SK-N-SH (cell line): Measurements from ENCODE around the gene IFT27. TPM values are rescaled to one million over a fixed set of nuclear protein-coding genes. Genes with fewer than 3 reads are reported as not detected.

ENCODE experiments used
- CTCF ChIA-PET: fragments of 300-600, 350-600 bp; formaldehyde crosslinking; extraction: SDS; loops from one replicate; lab custom pipeline; 2021; lab: Yijun Ruan, JAX
- POLR2A ChIA-PET: fragments of 350-600 bp; sonication (Branson Sonifier 250); formaldehyde crosslinking; extraction: SDS; loops from one replicate; lab custom pipeline; 2020; ENCODE audit warnings: antibody characterized with exemption, inconsistent platforms; lab: Yijun Ruan, JAX
- DNase-seq: peaks from one replicate; pipeline ENCODE4 v3.0.0; 2012
- H2AFZ ChIP-seq: fragments of 200-600 bp; sonication (generic); 2 replicates; pipeline ENCODE4 v1.8.1; 2016; ENCODE audit warnings: antibody characterized with exemption, mild to moderate bottlenecking, low read depth
- H3F3A ChIP-seq: fragments of 200-600 bp; sonication (generic); replicated peaks from 2 replicates; pipeline ENCODE3; 2016; ENCODE audit warnings: antibody characterized with exemption, mild to moderate bottlenecking; ENCODE audit not compliant: insufficient read depth
- H3K27ac ChIP-seq, 2 experiments: fragments of 200-500 bp in 1 of 2; fragments of 200-600 bp in 1 of 2; sonication (Bioruptor generic) in 1 of 2; sonication (generic), shearing (Covaris generic) in 1 of 2; 2 replicates each; pipeline versions ENCODE4 v1.5.1 to v1.6.1; 2014 to 2016; ENCODE audit warnings: low read depth in 2 of 2, inconsistent platforms in 1 of 2, low read length in 1 of 2, mild to moderate bottlenecking in 1 of 2, mixed read lengths in 1 of 2
- H3K27me3 ChIP-seq: fragments of 200-600 bp; sonication (generic), shearing (Covaris generic); 2 replicates; pipeline ENCODE4 v1.6.1; 2016; ENCODE audit warnings: mixed run types; ENCODE audit not compliant: insufficient read depth
- H3K36me3 ChIP-seq, 2 experiments: fragments of 200-500 bp in 1 of 2; fragments of 200-600 bp in 1 of 2; sonication (Bioruptor generic) in 1 of 2; sonication (generic) in 1 of 2; replicated peaks in 1 of 2; 2 replicates each; pipeline versions ENCODE3 to v1.5.1; 2014 to 2016; ENCODE audit warnings: low read length in 1 of 2, mild to moderate bottlenecking in 1 of 2; ENCODE audit not compliant: insufficient read depth in 2 of 2, control insufficient read depth in 1 of 2
- H3K4me1 ChIP-seq, 2 experiments: fragments of 200-500 bp in 1 of 2; fragments of 200-600 bp in 1 of 2; sonication (Bioruptor generic) in 1 of 2; sonication (generic), shearing (Covaris generic) in 1 of 2; 2 replicates each; pipeline versions ENCODE4 v1.5.1 to v1.6.1; 2014 to 2016; ENCODE audit warnings: low read depth in 1 of 2, low read length in 1 of 2, mixed run types in 1 of 2; ENCODE audit not compliant: insufficient read depth in 2 of 2, control insufficient read depth in 1 of 2
- H3K4me2 ChIP-seq: fragments of 200-600 bp; sonication (generic), shearing (Covaris generic); 2 replicates; pipeline ENCODE4 v1.6.1; 2017; ENCODE audit warnings: mixed run types
- H3K4me3 ChIP-seq, 2 experiments: fragments of 200-500 bp in 1 of 2; fragments of 200-600 bp in 1 of 2; sonication (Bioruptor generic) in 1 of 2; sonication (generic), shearing (Covaris generic) in 1 of 2; 2 replicates each; pipeline versions ENCODE4 v1.5.1 to v1.8.1; 2014 to 2016; ENCODE audit warnings: low read depth in 2 of 2, inconsistent platforms in 1 of 2, low read length in 1 of 2, mild to moderate bottlenecking in 1 of 2, mixed read lengths in 1 of 2, moderate library complexity in 1 of 2
- H3K79me2 ChIP-seq: fragments of 200-600 bp; sonication (generic); 2 replicates; pipeline ENCODE4 v1.8.1; 2017; ENCODE audit warnings: mild to moderate bottlenecking; ENCODE audit not compliant: insufficient read depth
- H3K9ac ChIP-seq: fragments of 200-600 bp; sonication (generic); 2 replicates; pipeline ENCODE4 v1.6.1; 2017; ENCODE audit warnings: mixed run types
- H3K9me2 ChIP-seq: fragments of 200-600 bp; sonication (generic); 2 replicates; pipeline ENCODE4 v1.6.1; 2017; ENCODE audit warnings: mixed run types
- H3K9me3 ChIP-seq: fragments of 200-600 bp; sonication (generic); 2 replicates; pipeline ENCODE4 v1.6.1; 2017; ENCODE audit warnings: mixed run types, mild to moderate bottlenecking, moderate library complexity
- H4K20me1 ChIP-seq: fragments of 200-600 bp; sonication (generic); 2 replicates; pipeline ENCODE4 v1.6.1; 2017; ENCODE audit warnings: mild to moderate bottlenecking, mixed run types; ENCODE audit not compliant: insufficient read depth
- CHD2 ChIP-seq: fragments of 150-350 bp; IDR thresholded peaks from 2 replicates; pipeline ENCODE4 v1.6.1; 2018; ENCODE audit warnings: low read length; ENCODE audit not compliant: partially characterized antibody
- EZH2phosphoT487 ChIP-seq: fragments of 200-600 bp; sonication (generic); IDR thresholded peaks from 2 replicates; pipeline ENCODE4 v1.6.1; 2017; ENCODE audit warnings: low read depth, mixed run types, mild to moderate bottlenecking, antibody characterized with exemption, moderate library complexity, borderline replicate concordance
- MEF2A ChIP-seq: IDR thresholded peaks from 2 replicates; pipeline ENCODE4 v1.4.0; 2012; ENCODE audit warnings: low read depth, borderline replicate concordance
- NRF1 ChIP-seq: IDR thresholded peaks from 2 replicates; pipeline ENCODE4 v1.6.1; 2012; ENCODE audit warnings: low read depth, mild to moderate bottlenecking, low read length
- TAF1 ChIP-seq: IDR thresholded peaks from 2 replicates; pipeline ENCODE4 v1.6.1; 2012; ENCODE audit warnings: low read depth, mild to moderate bottlenecking, low read length, moderate library complexity, borderline replicate concordance
- TEAD4 ChIP-seq: IDR thresholded peaks from 2 replicates; pipeline ENCODE4 v1.4.0; 2012; ENCODE audit warnings: mild to moderate bottlenecking, borderline replicate concordance; ENCODE audit not compliant: insufficient read depth
- USF2 ChIP-seq: fragments of 150-350 bp; IDR thresholded peaks from 2 replicates; pipeline ENCODE4 v1.6.1; 2017; ENCODE audit warnings: antibody characterized with exemption, low read length, low read depth, borderline replicate concordance
- WGBS: methylation state at CpG from one replicate; pipeline ENCODE4 v1.1.6; 2017; ENCODE audit warnings: low lambda C conversion rate; 5-methylcytosine and 5-hydroxymethylcytosine counted together
- polyA plus RNA-seq, 3 experiments: library from polyadenylated mRNA; depleted of rRNA; stranded (reverse); fragments of >200 nt; gene quantifications; 2 replicates each; pipeline ENCODE4 v1.2.3, GENCODE V29; 2012

IFT27 gene
- polyA plus RNA-seq, 1 of the 3 experiments (the other 2 are of a cell fraction) = 29.4 TPM

GRCh38 chr22:36815558-36816338 lies 39.8 kb upstream of the IFT27 start:
- Histone ChIP-seq H3K36me3 (no peaks in the 10 kb centered on the region), H3K4me2 (no peak overlapping the region), H3K9ac (no peak overlapping the region), H3K4me3 (no peak overlapping the region), H3K27me3 (peaks cover 64% of the 10 kb centered on the region), H3F3A (no peaks in the 10 kb centered on the region), H3K27ac (no peak overlapping the region), H3K79me2 (no peaks in the 10 kb centered on the region), H3K9me3 (no peaks in the 10 kb centered on the region), H2AFZ (no peak overlapping the region), H4K20me1 (no peaks in the 10 kb centered on the region), H3K9me2 (no peaks in the 10 kb centered on the region), H3K4me1 (peaks cover 0 to 8% of the 10 kb centered on the region in 2 experiments; a peak in 1 of 4 replicates)
- no peak for TF ChIP-seq TAF1
- no peak for TF ChIP-seq MEF2A
- CTCF ChIA-PET = interaction anchor here (0.8 to 5.7 kb wide), 6 partner anchors 13 to 162 kb away, joined by 3 to 30 read pairs (median 4); no protein-coding TSS in a partner anchor
- WGBS = 43% methylated on average over 8 of the region's 8 CpGs
- DNase-seq = no peak
- POLR2A ChIA-PET = no interaction called here

- no peak overlapping the region for H2AFZ ChIP-seq
- H3K36me3 ChIP-seq = no peaks in the 10 kb centered on the region
- H3K9me3 ChIP-seq = no peaks in the 10 kb centered on the region
- H3K79me2 ChIP-seq = no peaks in the 10 kb centered on the region
- peaks cover 0 to 8% of the 10 kb centered on the region in 2 experiments; a peak in 1 of 4 replicates for H3K4me1 ChIP-seq
- CTCF ChIA-PET = interaction anchor here (1.3 kb wide), 1 partner anchor 41 kb away, joined by 7 read pairs; no protein-coding TSS in a partner anchor
- no peak for DNase-seq
- H3F3A ChIP-seq = no peaks in the 10 kb centered on the region
- peaks cover 59% of the 10 kb centered on the region for H3K27me3 ChIP-seq
- POLR2A ChIA-PET = no interaction called here
- H3K27ac ChIP-seq = no peak overlapping the region
- H3K4me2 ChIP-seq = no peak overlapping the region
- no peaks in the 10 kb centered on the region for H4K20me1 ChIP-seq
- no peak overlapping the region for H3K9ac ChIP-seq
- WGBS = 66% methylated on average over 10 of the region's 10 CpGs
- TF ChIP-seq USF2 = no peak
- TF ChIP-seq EZH2phosphoT487 = no peak
- TF ChIP-seq TEAD4 = no peak
- TF ChIP-seq CHD2 = no peak
- no peak for TF ChIP-seq NRF1
- H3K9me2 ChIP-seq = no peaks in the 10 kb centered on the region
- H3K4me3 ChIP-seq = no peak overlapping the region
Measured at GRCh38 chr22:36814801-36815200, 38.9 kb upstream of the IFT27 start.
